Measurements from ENCODE around the gene CHMP4B.

GRCh38 chr20:33790566-33790965, 20.6 kb upstream of the CHMP4B start:
- TF ChIP-seq CTCF (IDR thresholded peaks at IDR 0.05), result no peak
- TF ChIP-seq POLR2A (IDR thresholded peaks at IDR 0.05), result no peak
